ENCODE results near the gene SPDYE4.
A peak's percentile ranks its signal among the peaks of the same experiment; 100 is the strongest.

SPDYE4 gene

DNA sequence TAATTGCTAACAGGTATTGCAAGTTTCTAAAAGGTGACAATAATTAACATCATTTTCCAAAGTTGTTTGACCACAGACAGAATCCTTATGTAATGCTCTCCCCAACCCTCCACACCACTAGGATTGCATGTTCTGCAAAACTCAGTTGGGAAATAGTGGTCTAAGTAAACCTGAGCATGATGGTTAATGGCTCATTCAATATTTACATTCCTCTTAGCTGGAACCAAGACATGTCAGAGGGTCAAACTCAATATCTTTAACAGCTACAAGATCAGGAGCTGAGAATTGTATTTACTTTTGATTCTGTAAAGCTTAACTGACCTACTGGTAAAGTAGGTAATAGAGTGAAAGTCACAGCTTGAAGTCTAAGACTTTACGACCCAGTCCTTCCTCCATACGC, 30.7 kb upstream of the SPDYE4 start:
- no peaks in the 10 kb centered on the region for H3K27me3 ChIP-seq (ENCODE audit: control insufficient read depth in 5 of 5, insufficient read depth in 4 of 5, low read length in 5 of 5)
- H3K9me3 ChIP-seq (ENCODE audit: control insufficient read depth in 5 of 5, low read length in 5 of 5) = peaks cover 0 to 5% (median 3%) of the 10 kb centered on the region in 5 donors
- no peak overlapping the region for H3K4me3 ChIP-seq (ENCODE audit: low read depth in 1 of 5, low read length in 5 of 5)
- no peak overlapping the region for H3K27ac ChIP-seq (ENCODE audit: low read depth, low read length)
- peaks cover 0 to 6% (median 3%) of the 10 kb centered on the region in 5 donors for H3K4me1 ChIP-seq (ENCODE audit: control insufficient read depth in 5 of 5, insufficient read depth in 5 of 5, low read length in 5 of 5)
- H3K36me3 ChIP-seq (ENCODE audit: control insufficient read depth in 5 of 5, insufficient read depth in 5 of 5, low read length in 5 of 5) = no peaks in the 10 kb centered on the region
- H3K9ac ChIP-seq (ENCODE audit: low read length in 5 of 5) = no peak overlapping the region

DNA sequence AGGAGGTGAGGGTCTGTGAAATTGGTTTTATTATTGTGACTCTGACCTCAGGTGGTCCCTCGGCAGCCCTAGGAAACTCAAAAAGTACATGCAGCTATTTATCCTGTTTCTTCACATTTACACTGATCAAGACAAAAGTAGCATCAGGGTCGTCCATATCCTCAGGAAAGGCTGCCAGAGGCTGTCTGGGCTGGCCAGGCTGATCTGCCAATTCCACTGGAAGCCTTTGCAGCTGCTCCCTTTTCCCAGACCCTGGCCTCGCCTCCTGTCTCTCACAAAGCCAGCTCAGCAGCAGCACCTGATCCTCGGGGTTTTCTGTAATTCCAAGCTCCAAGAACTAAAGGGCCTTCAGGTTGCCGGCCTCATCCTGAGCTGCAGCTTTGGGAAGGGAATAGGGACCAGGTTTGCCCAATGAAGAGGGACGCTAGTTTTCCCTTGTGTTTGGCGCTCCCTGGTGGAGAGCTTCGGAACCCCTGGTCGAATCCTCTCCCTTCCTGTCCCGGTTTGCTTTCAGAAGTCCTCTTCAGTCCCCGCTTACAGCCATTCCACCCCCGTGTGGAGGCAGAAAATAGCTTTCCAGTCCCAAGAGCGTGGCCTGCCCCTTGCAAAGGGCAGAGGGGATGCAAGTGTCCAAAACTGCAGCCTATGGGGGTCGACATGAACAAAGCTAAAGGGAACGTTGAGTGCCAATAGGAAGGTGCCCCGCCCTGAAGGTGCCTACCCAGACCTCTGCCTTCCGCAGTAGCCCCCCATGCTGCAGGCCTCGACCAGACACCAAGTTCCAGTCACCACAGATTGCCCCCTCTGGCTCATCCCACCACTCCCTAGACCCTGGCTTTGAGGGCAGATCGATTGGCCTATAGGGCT, 27.4 kb upstream of the SPDYE4 start:
- Histone ChIP-seq H3K4me1 (ENCODE audit: control insufficient read depth in 5 of 5, insufficient read depth in 5 of 5, low read length in 5 of 5) (peaks cover 0 to 6% (median 3%) of the 10 kb centered on the region in 5 donors), H3K36me3 (ENCODE audit: control insufficient read depth in 5 of 5, insufficient read depth in 5 of 5, low read length in 5 of 5) (no peaks in the 10 kb centered on the region), H3K9ac (ENCODE audit: low read length in 5 of 5) (no peak overlapping the region), H3K4me3 (ENCODE audit: low read depth in 1 of 5, low read length in 5 of 5) (peak overlapping the region in 1 of 5 donors; percentile 16), H3K27me3 (ENCODE audit: control insufficient read depth in 5 of 5, insufficient read depth in 4 of 5, low read length in 5 of 5) (no peaks in the 10 kb centered on the region), H3K9me3 (ENCODE audit: control insufficient read depth in 5 of 5, low read length in 5 of 5) (no peaks in the 10 kb centered on the region), H3K27ac (ENCODE audit: low read depth, low read length) (no peak overlapping the region)

DNA sequence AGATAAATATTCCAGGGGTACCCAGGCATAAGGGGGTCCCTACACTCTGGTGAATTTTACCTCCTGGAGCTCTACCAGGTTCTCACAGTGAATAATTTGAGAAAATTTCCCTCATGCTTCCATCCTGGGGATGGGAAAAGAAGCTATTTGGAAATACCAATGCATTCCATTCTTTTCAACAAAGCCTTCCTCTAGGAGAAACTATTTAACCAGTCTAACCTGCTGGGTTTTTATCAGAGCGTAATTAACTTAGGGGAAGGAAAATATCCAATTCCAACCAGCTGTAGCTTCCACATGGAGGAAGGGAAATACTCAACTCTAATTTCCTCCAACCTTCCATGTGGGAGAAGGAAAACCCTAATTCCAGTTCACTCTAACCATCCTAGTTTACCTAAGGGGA, 23.8 kb upstream of the SPDYE4 start:
- Histone ChIP-seq H3K36me3 (ENCODE audit: control insufficient read depth in 5 of 5, insufficient read depth in 5 of 5, low read length in 5 of 5) (no peaks in the 10 kb centered on the region), H3K9ac (ENCODE audit: low read length in 5 of 5) (no peak overlapping the region), H3K4me3 (ENCODE audit: low read depth in 1 of 5, low read length in 5 of 5) (no peak overlapping the region), H3K4me1 (ENCODE audit: control insufficient read depth in 5 of 5, insufficient read depth in 5 of 5, low read length in 5 of 5) (peaks cover 0 to 3% (median 3%) of the 10 kb centered on the region in 5 donors), H3K9me3 (ENCODE audit: control insufficient read depth in 5 of 5, low read length in 5 of 5) (no peaks in the 10 kb centered on the region), H3K27ac (ENCODE audit: low read depth, low read length) (no peak overlapping the region), H3K27me3 (ENCODE audit: control insufficient read depth in 5 of 5, insufficient read depth in 4 of 5, low read length in 5 of 5) (no peaks in the 10 kb centered on the region)

DNA sequence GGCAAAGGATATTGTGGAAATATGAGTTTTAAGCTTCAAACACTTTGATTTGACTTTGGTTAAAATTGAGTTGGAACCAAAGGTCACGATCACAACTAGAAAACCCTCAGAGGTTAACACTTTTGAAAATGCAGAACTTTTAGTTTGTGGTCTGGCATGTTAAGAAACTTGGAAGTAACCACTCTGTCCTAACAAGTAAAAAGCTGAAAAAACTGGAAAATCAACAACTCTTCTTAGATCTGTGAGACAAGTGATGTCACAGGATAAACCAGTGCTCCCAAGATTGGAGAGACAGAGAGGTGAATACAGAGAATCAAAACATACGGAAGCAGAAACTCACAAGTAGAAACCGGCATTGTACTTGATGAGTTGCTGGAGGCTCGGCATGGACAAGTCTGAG, 23.4 kb upstream of the SPDYE4 start:
- no peak overlapping the region for H3K4me3 ChIP-seq (ENCODE audit: low read depth in 1 of 5, low read length in 5 of 5)
- H3K27ac ChIP-seq (ENCODE audit: low read depth, low read length) = no peak overlapping the region
- peaks cover 0 to 2% (median 0%) of the 10 kb centered on the region in 5 donors for H3K27me3 ChIP-seq (ENCODE audit: control insufficient read depth in 5 of 5, insufficient read depth in 4 of 5, low read length in 5 of 5)
- H3K4me1 ChIP-seq (ENCODE audit: control insufficient read depth in 5 of 5, insufficient read depth in 5 of 5, low read length in 5 of 5) = peaks cover 0 to 3% (median 3%) of the 10 kb centered on the region in 5 donors
- no peaks in the 10 kb centered on the region for H3K36me3 ChIP-seq (ENCODE audit: control insufficient read depth in 5 of 5, insufficient read depth in 5 of 5, low read length in 5 of 5)
- no peak overlapping the region for H3K9ac ChIP-seq (ENCODE audit: low read length in 5 of 5)
- H3K9me3 ChIP-seq (ENCODE audit: control insufficient read depth in 5 of 5, low read length in 5 of 5) = no peaks in the 10 kb centered on the region

DNA sequence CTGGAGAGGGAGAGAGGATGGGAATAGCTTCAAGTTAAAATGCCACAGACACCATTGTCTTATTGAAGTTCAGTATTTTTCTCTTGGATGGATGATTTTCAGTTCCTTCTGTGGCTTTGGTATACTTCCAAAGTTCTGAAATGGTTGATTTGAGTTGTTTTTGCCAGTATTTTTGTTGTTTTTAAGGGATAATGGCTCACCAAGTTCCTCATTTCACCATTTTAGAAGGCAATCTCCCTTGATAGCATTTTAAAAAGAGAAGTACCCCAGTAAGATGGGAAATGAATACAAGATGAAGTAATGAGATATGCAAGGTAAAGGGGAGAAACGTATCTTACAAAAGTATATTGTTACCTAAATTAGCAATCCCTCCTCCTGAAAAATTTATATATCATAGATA, 18.5 kb upstream of the SPDYE4 start:
- no peaks in the 10 kb centered on the region for H3K9me3 ChIP-seq (ENCODE audit: control insufficient read depth in 5 of 5, low read length in 5 of 5)
- no peak overlapping the region for H3K4me3 ChIP-seq (ENCODE audit: low read depth in 1 of 5, low read length in 5 of 5)
- no peak overlapping the region for H3K27ac ChIP-seq (ENCODE audit: low read depth, low read length)
- H3K4me1 ChIP-seq (ENCODE audit: control insufficient read depth in 5 of 5, insufficient read depth in 5 of 5, low read length in 5 of 5) = peaks cover 0 to 7% (median 0%) of the 10 kb centered on the region in 5 donors
- peaks cover 0 to 2% (median 0%) of the 10 kb centered on the region in 5 donors for H3K27me3 ChIP-seq (ENCODE audit: control insufficient read depth in 5 of 5, insufficient read depth in 4 of 5, low read length in 5 of 5)
- H3K9ac ChIP-seq (ENCODE audit: low read length in 5 of 5) = no peak overlapping the region
- H3K36me3 ChIP-seq (ENCODE audit: control insufficient read depth in 5 of 5, insufficient read depth in 5 of 5, low read length in 5 of 5) = no peaks in the 10 kb centered on the region

DNA sequence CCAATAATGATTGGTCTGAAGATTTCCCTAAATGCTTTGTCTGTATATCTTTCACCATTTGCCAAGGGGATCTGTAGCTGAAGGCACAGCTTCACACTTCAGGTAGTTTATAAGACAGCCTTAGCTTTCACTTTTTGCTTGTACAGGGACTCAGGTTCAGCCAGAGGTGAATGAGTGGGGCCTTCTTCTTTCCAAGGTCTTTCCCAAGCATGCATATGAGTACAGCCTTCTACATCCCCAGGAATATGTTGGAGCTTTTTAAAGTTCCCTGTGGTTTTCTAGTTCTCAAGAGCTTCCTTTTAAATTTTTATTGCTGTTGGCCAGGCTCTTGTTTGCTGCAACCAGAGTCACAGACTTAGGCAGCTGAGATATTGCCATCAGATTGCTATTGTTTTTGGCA, 17.9 kb upstream of the SPDYE4 start:
- no peak overlapping the region for H3K4me3 ChIP-seq (ENCODE audit: low read depth in 1 of 5, low read length in 5 of 5)
- H3K27me3 ChIP-seq (ENCODE audit: control insufficient read depth in 5 of 5, insufficient read depth in 4 of 5, low read length in 5 of 5) = peaks cover 0 to 2% (median 0%) of the 10 kb centered on the region in 5 donors
- no peaks in the 10 kb centered on the region for H3K36me3 ChIP-seq (ENCODE audit: control insufficient read depth in 5 of 5, insufficient read depth in 5 of 5, low read length in 5 of 5)
- no peak overlapping the region for H3K27ac ChIP-seq (ENCODE audit: low read depth, low read length)
- no peak overlapping the region for H3K9ac ChIP-seq (ENCODE audit: low read length in 5 of 5)
- no peaks in the 10 kb centered on the region for H3K9me3 ChIP-seq (ENCODE audit: control insufficient read depth in 5 of 5, low read length in 5 of 5)
- peaks cover 0 to 7% (median 0%) of the 10 kb centered on the region in 5 donors for H3K4me1 ChIP-seq (ENCODE audit: control insufficient read depth in 5 of 5, insufficient read depth in 5 of 5, low read length in 5 of 5)

DNA sequence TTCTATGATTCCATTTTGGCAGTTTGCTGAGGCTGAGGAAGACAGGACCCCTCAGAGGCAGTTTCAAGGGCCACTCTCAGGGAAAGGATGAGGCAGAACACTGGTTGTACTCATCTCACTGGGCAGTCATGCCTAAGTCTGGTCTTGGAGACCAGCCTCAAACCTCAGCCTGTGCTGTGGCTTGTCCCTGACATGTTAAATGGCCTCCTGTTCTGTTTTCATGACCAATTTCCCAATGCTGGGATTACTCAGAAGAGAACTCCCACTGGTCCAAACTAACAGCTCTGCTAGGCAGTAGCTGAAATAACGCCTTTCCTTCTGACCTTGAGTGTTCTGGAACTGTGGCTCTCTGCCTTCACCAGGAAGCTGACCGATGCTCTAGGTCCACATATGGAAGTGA, 8.4 kb upstream of the SPDYE4 start:
- H3K36me3 ChIP-seq (ENCODE audit: control insufficient read depth in 5 of 5, insufficient read depth in 5 of 5, low read length in 5 of 5) = no peaks in the 10 kb centered on the region
- H3K4me1 ChIP-seq (ENCODE audit: control insufficient read depth in 5 of 5, insufficient read depth in 5 of 5, low read length in 5 of 5) = no peaks in the 10 kb centered on the region
- no peak overlapping the region for H3K4me3 ChIP-seq (ENCODE audit: low read depth in 1 of 5, low read length in 5 of 5)
- no peak overlapping the region for H3K9ac ChIP-seq (ENCODE audit: low read length in 5 of 5)
- no peak overlapping the region for H3K27ac ChIP-seq (ENCODE audit: low read depth, low read length)
- H3K9me3 ChIP-seq (ENCODE audit: control insufficient read depth in 5 of 5, low read length in 5 of 5) = no peaks in the 10 kb centered on the region
- H3K27me3 ChIP-seq (ENCODE audit: control insufficient read depth in 5 of 5, insufficient read depth in 4 of 5, low read length in 5 of 5) = peaks cover 0 to 4% (median 2%) of the 10 kb centered on the region in 5 donors

DNA sequence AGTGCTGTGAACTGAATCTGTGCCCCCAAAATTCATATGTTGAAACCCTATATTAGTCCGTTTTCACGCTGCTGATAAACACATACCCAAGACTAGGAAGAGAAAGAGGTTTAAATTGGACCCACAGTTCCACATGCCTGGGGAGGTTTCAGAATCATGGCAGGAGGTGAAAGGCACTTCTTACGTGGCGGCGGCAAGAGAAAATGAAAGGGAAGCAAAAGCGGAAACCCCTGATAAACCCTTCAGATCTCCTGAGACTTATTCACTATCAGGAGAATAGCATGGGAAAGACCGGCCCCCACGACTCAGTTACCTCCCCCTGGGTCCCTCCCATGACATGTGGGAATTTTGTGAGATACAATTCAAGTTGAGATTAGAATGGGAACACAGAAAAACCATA, 3.7 kb upstream of the SPDYE4 start:
- Histone ChIP-seq H3K27me3 (ENCODE audit: control insufficient read depth in 5 of 5, insufficient read depth in 4 of 5, low read length in 5 of 5) (peaks cover 0 to 10% (median 0%) of the 10 kb centered on the region in 5 donors), H3K9ac (ENCODE audit: low read length in 5 of 5) (no peak overlapping the region), H3K27ac (ENCODE audit: low read depth, low read length) (no peak overlapping the region), H3K4me1 (ENCODE audit: control insufficient read depth in 5 of 5, insufficient read depth in 5 of 5, low read length in 5 of 5) (no peaks in the 10 kb centered on the region), H3K36me3 (ENCODE audit: control insufficient read depth in 5 of 5, insufficient read depth in 5 of 5, low read length in 5 of 5) (no peaks in the 10 kb centered on the region), H3K4me3 (ENCODE audit: low read depth in 1 of 5, low read length in 5 of 5) (no peak overlapping the region), H3K9me3 (ENCODE audit: control insufficient read depth in 5 of 5, low read length in 5 of 5) (no peaks in the 10 kb centered on the region)

DNA sequence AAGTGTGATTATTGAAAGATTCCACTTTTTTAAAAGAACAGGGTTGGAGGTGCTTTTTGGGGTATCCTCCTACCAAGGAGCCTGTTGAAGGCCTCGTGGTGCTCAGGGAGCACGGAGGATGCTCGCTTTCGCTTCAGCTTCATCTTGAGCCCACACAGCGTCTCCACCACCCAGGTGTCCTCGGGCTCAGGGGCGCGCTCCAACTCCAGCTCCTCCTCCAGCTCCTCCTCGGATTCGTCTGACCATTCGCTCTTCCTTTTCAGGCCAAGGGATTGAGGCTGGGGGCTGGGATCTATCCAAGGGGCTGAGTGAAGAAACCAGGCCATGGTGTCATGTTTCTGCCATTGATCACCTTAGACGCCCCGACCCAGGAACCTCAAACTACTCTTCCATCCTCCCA, 1.2 kb downstream of the SPDYE4 start:
- H3K4me1 ChIP-seq (ENCODE audit: control insufficient read depth in 5 of 5, insufficient read depth in 5 of 5, low read length in 5 of 5) = peaks cover 0 to under 1% (median 0%) of the 10 kb centered on the region in 5 donors
- no peaks in the 10 kb centered on the region for H3K9me3 ChIP-seq (ENCODE audit: control insufficient read depth in 5 of 5, low read length in 5 of 5)
- H3K36me3 ChIP-seq (ENCODE audit: control insufficient read depth in 5 of 5, insufficient read depth in 5 of 5, low read length in 5 of 5) = no peaks in the 10 kb centered on the region
- H3K27me3 ChIP-seq (ENCODE audit: control insufficient read depth in 5 of 5, insufficient read depth in 4 of 5, low read length in 5 of 5) = peaks cover 0 to 11% (median 0%) of the 10 kb centered on the region in 5 donors
- H3K9ac ChIP-seq (ENCODE audit: low read length in 5 of 5) = no peak overlapping the region
- H3K4me3 ChIP-seq (ENCODE audit: low read depth in 1 of 5, low read length in 5 of 5) = no peak overlapping the region
- H3K27ac ChIP-seq (ENCODE audit: low read depth, low read length) = no peak overlapping the region

DNA sequence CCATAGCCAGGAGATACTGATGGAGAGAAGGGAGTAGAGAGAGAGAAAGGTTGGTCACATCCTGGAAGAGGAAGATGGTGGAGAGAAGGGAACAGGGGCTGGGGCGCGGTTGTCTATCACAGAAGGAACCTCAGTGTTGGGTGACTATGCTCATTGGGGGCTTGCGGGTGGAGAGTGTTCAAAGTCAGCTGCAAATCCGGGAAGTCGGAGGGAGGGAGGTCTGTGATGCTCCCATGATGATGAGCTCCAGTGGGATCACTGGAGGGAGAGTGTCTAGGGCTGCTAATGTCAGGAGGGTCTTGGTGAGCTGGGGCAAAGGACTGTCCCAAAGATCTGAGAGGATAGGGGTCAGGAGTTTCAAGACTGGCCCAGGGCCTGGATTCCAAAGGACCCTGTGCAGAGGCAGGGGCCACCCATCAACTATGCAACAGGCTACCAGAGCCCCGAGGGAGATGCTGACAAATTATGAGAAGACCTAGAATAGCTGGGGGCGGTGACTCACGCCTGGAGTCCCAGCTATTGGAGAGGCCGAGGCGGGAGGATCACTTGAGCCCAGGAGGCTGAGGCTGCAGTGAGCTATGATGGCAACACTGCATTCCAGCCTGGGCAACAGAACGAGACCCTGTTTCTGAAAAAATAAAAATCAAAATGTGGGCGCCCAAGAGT, 2.6 kb downstream of the SPDYE4 start:
- Histone ChIP-seq H3K4me1 (ENCODE audit: control insufficient read depth in 5 of 5, insufficient read depth in 5 of 5, low read length in 5 of 5) (peaks cover 0 to 5% (median 0%) of the 10 kb centered on the region in 5 donors), H3K9me3 (ENCODE audit: control insufficient read depth in 5 of 5, low read length in 5 of 5) (no peaks in the 10 kb centered on the region), H3K4me3 (ENCODE audit: low read depth in 1 of 5, low read length in 5 of 5) (no peak overlapping the region), H3K36me3 (ENCODE audit: control insufficient read depth in 5 of 5, insufficient read depth in 5 of 5, low read length in 5 of 5) (no peaks in the 10 kb centered on the region), H3K27ac (ENCODE audit: low read depth, low read length) (no peak overlapping the region), H3K27me3 (ENCODE audit: control insufficient read depth in 5 of 5, insufficient read depth in 4 of 5, low read length in 5 of 5) (peaks cover 0 to 10% (median 0%) of the 10 kb centered on the region in 5 donors), H3K9ac (ENCODE audit: low read length in 5 of 5) (no peak overlapping the region)
